HG03521 (cell line): ENCODE measurements around the gene SORL1.

Source experiments
- ATAC-seq: cut with Tn5 transposase; IDR thresholded peaks from one replicate; pipeline ENCODE4 v1.9.1; 2021; ENCODE audit warnings: mild to moderate bottlenecking, moderate library complexity; ENCODE audit not compliant: unreplicated experiment

Gene SORL1

GRCh38 chr11:121652971-121653370 lies 200.9 kb downstream of the SORL1 start:
- no peak for ATAC-seq

- ATAC-seq = no peak
These were observed 202.2 kb downstream of the SORL1 start for GRCh38 chr11:121654259-121654842.

DNA sequence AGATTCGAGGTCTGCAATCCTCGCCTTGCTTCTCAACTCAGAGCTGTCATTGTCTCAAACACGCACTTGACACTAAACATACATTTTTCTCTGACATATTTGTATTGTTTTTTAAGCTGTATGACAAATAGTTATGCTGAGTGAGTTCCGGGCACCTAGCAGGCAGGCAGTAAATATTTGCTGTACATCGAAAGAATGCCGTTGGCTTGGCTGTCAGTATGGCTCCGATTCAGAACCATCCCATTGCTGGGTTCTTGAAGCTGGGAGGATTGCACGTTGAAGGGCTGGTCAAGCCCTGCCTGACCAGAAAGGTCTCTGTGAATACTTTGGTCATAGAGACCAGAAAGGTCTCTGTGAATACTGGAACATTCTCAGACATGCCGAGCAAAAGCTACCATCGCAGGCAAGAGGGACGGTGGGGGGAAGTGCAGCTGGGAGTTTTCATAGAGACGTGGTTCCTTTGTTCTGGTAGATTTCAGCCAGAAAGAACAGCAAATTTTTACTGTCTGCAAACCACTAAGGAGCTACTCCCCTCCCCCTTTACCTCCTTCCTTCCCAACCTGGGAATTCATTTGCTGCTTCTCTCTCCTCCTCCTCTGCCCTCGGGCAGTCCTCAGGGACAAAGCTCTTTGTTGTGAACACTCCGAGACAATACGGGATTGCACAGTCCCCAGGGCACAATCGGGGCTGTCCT lies 202.9 kb downstream of the SORL1 start:
- ATAC-seq = no peak

DNA sequence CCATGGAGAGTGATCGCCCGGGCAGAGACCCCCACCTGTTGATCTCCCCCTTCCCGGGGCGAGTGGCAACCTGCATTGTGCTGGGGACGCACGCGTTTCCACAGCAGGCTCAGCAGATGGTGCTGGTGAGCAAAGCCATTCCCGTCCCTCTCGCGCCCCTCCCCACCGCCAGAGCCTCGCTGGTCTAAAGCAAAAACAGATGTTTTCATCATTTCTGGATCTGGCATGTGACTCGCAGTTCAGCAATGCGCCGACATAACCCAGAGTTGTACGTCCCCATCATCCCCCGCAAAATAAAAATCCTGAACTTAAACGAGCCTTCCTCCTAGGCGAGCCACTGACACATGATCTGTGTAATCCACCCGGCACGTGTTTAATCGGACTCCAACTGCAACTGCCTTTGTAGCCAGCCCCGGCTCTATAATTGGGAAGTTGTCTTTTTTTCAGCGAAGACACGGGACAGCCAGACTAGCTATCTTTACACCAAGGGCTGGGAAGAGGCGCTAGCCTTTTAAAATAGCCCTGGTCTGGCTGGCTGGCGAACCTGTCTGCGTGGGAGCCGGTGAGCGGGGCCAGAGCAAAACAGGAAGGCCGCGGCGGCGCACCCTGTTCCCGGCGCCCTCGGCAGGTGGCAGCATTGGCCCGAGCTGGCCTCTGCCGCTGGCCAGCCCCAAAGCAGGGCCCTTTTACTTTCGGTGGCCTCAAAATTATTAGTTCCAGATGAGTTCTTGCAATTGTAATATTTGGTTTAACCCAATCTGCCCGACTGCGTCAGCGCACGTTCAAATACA lies 203.6 kb downstream of the SORL1 start:
- peak; percentile 87 for ATAC-seq

- no peak for ATAC-seq
These were observed 204.4 kb downstream of the SORL1 start for GRCh38 chr11:121656328-121657090.

DNA sequence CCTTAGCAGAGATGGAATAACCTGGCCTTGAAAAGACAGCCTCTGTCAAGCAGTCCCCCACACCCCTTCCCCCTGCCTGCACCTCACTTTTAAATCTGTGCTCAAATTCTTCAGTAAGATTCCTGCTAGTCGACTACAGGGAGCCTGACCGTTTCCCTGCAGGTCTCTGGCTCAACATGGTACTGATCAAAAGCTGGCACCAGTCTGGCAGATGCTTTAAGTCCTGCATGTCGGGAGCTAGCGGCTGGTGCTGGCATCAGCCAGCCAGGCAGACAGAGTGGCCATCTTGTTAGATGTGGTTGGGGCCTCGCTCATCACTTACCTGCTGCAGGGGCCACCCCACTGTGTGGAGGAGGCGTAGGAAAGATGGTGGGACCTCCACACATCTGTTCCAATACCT lies 205.0 kb downstream of the SORL1 start:
- no peak for ATAC-seq

- no peak for ATAC-seq
These were observed 207.7 kb downstream of the SORL1 start for GRCh38 chr11:121659811-121660210.

DNA sequence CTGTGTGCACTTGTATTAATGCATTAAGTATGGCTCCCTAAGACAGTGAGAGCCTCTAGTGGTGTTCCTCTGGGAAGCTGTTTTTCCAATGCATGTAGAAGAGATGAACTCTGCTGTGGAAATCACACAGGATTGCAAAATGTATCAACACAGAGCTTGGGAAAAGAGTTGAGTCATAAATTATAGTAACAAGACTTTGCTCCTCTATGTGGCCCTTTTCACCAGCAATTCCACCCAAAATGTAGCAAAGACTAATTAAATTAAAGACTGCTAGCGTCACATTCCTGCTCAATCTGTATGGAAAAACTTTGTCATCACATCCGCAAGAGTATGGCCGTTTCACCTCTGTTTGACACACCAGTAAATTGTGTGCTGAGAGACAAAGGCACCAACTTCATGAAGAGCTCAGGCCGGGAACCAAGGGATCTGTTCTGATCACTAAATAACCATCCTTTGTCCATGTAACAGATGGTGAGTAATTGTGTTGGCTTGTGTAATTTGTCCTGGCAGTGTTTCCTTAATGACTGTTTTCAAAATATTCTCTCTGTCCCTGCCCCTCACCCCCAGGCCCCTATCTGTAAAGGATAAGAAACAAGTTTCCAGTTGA lies 209.9 kb downstream of the SORL1 start:
- ATAC-seq = no peak

- no peak for ATAC-seq
These were observed 212.0 kb downstream of the SORL1 start for GRCh38 chr11:121664144-121664543.

- no peak for ATAC-seq
These were observed 213.2 kb downstream of the SORL1 start for GRCh38 chr11:121665206-121665838.

GRCh38 chr11:121667836-121668235 lies 215.7 kb downstream of the SORL1 start:
- no peak for ATAC-seq

GRCh38 chr11:121669422-121669821 lies 217.3 kb downstream of the SORL1 start:
- ATAC-seq = no peak

DNA sequence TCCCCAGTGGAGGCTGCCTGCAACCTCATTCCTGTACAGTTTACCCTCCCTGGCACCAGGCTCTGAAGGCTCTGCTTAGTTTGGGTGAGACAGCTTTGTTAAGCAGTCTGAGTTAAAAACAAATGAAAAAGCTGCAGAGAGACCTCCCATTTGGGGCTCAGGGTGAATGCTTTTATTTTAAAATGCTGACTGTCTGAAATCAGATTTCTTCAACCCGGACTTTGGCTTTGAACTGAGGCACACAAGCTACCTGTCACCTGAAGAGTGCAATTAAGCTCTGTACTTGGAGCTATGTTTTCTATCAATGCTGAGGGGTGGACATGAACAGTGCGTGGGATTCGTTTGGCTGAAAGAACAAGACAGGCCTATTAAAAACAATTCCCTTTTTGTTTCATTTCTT lies 218.2 kb downstream of the SORL1 start:
- ATAC-seq = no peak

DNA sequence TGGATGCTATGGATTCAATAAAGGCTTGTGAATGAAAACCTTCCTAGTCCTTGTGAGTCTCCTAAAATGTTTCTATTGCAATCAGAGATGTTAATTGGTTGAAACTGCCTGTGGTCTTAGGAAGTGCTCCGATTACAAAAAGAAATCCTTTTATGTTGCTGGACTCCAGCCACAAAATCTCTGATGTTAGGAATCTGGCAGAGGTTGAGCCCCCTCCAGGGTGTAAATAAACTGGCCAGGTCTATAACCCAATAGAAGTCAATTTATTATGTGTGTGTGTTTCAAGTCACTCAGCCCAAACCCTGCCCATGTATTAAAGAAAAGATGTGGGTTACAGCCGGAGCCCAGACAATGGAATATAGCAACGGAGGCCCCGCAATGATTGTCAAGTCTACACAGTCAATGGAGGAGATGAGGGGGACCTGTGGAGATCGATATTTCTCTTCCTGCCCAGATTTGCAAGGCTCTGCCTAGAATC lies 218.7 kb downstream of the SORL1 start:
- no peak for ATAC-seq

DNA sequence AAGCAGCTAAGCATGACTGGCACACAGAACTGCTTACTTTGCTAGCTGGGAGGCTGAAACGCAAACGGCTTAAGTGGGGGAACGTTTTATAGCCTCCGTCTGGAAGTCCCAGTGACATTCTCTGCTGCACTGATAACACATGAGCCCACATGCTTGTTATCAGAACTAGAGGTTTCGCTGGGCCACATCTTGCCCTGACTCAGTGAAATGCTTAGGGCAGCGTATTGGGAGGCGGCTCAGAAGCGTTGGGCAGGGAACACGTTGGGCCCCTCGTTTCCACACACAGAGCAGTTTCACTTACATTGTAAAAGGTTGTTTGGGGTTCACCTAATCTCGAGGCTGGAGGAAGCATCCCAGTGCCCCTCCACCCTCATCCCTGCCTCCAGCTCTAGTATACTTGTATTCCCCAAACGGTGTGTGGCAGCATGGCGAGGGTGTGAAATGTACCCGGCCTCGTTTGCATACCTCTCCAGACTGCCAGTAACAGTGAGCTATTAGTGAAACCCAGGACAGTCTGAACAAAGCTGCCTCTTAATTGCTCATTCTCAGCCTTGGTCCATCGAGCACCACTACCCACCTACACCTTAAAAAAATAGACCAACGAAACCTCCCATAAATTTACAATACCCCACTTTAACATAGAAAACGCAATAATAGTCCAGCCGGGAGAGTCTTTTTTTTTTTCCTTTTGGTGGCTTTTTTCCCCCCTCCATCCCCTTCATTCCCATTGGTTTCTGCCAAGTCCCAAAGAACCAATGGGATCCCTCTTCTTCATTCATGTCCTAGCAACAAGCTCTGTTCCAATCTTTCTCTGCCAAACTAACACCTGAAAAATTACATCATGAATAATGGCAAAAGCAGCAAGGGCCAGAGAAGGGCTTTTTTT lies 219.4 kb downstream of the SORL1 start:
- ATAC-seq = no peak

- no peak for ATAC-seq
These were observed 220.7 kb downstream of the SORL1 start for GRCh38 chr11:121672630-121673487.

DNA sequence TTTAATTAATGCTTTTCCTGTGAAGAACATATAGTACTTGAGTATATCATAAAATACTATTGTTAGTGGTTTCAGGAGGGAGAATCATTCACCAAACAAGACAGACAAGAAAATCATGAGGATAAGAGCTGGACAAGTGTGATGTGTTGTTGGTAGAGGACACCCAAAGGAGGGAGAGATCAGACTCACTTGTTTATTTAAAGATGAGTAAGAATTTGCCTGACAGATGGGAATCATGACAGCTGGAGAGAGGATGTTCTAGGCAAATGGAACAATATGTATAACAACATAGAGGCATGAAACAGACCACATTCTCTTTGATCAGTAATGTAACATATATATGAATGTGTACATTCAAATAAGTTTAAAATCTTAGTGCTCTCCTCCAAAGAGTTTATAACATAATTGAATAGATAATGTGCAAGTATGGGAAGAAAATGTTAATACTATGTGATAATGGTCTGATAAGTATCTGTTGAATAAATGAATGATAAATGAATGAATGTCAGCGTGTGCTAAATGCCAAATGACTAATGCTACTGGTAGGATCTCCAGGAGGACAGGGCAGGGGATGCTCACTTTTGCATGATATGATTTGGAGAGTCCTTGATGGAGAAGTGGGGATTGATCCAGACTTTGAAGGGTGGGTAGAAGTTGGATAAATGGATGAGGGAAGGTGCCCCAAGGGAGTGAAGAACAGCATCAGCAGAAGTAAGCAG lies 229.6 kb downstream of the SORL1 start:
- no peak for ATAC-seq
